CD4-positive, alpha-beta T cell treated with Interleukin-4 for 4 hours (primary cell): Measurements from ENCODE around the gene PACS1.

Source experiments
- DNase-seq: peaks from one replicate; pipeline ENCODE4 v3.0.0-alpha.2; 2020

PACS1 gene

GRCh38 chr11:66190786-66191185 lies 120.7 kb downstream of the PACS1 start:
- no peak for DNase-seq

GRCh38 chr11:66192181-66192863 lies 122.2 kb downstream of the PACS1 start:
- no peak for DNase-seq

GRCh38 chr11:66194391-66194790 lies 124.3 kb downstream of the PACS1 start:
- DNase-seq = no peak

DNA sequence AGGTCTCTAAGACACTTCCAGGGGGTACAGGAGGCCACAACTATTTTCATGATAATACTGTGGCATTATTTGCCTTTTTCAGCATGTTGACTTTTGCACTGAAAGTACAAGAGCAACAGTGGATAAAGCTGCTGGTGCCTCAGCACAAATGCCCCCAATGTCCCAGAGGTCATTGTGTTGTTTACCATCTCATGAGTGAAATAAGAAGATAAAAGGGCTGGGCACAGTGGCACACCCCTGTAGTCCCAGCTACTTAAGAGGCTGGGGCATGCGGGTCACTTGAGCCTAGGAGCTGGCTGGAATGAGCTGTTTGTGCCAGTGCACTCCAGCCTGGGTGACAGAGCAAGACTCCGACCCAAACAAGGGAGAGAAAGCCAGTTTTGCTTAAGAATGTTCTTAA lies 125.8 kb downstream of the PACS1 start:
- DNase-seq = no peak

DNA sequence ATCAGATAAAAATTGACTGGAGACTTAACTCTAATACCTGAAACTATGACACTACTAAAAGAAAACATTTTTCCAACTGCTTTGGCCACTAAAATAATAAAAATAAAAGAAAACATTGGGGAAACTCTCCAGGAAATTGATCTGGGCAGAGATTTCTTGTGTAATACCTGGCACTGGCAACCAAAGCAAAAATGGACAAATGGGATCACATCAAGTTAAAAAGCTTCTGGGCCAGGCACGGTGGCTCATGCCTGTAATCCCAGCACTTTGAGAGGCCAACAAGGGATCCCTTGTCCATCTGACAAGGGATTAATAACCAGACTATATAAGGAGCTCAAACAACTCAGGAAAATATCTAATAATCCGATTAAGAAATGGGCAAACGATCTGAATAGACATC lies 133.8 kb downstream of the PACS1 start:
- DNase-seq = no peak

DNA sequence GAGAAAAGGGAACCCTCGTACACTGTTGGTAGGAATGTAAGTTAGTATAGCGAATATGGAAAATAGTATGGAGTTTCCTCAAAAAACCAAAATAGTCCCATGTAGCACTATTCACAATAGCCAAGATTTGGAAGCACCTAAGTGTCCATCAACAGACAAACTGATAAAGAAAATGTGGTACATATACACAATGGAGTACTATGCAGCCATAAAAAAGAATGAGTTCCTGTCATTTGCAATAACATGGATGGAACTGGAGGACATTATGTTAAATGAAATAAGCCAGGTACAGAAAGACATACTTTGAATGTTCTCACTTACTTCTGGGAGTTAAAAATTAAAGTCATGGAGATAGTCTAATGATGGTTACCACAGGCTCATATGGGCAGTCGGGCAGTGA lies 134.3 kb downstream of the PACS1 start:
- no peak for DNase-seq

DNA sequence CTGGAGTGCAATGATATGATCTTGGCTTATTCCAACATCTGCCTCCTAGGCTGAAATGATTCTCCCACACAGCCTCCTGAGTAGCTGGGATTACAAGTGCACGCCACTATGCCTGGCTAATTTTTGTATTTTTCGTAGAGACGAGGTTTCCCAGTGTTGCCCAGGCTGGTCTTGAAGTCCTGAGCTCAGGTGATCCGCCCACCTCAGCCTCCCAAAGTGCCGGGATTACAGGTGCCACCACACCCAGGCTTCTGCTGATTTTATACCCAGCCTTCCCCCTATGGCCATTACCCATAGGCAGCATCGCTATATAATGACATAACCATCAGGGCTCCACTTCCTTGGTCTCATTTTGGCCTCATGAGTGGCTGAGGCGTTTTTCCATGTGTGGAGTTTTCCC lies 137.7 kb downstream of the PACS1 start:
- DNase-seq = no peak

DNA sequence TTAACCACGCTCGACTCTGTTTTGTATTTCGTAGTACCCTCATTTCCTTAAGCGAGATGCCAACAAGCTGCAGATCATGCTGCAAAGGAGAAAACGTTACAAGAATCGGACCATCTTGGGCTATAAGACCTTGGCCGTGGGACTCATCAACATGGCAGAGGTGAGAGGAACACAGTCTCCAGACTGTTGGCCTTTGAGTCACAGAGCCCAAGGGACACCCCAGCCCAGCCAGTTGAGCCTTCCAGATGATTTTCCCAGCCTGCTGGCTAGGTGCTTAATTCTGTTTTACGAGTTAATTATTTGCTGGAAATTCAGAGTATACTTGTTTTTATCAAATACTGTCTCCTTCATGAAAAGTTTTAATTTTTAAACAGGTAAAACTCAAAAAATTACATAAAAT lies 141.0 kb downstream of the PACS1 start:
- no peak for DNase-seq

GRCh38 chr11:66216911-66217310 lies 146.8 kb downstream of the PACS1 start:
- no peak for DNase-seq

DNA sequence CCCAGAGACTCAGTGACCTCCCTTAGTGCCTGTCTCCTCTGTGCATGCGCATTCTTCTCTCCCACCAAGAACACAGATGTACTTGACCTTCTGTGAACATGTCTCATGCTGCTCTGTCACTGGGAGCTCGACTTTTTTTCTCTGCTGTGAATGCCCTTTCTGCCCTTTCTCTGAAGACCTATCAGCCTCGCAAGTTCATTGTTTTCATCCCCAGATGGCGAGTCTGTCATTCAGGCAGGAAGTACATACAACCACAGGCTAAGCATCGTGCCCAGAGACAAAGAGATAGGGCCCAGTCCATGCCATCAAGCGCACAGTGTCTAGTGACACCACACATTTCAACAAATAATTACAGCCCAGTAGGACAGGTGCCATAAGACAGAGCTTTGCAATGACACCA lies 148.0 kb downstream of the PACS1 start:
- no peak for DNase-seq

DNA sequence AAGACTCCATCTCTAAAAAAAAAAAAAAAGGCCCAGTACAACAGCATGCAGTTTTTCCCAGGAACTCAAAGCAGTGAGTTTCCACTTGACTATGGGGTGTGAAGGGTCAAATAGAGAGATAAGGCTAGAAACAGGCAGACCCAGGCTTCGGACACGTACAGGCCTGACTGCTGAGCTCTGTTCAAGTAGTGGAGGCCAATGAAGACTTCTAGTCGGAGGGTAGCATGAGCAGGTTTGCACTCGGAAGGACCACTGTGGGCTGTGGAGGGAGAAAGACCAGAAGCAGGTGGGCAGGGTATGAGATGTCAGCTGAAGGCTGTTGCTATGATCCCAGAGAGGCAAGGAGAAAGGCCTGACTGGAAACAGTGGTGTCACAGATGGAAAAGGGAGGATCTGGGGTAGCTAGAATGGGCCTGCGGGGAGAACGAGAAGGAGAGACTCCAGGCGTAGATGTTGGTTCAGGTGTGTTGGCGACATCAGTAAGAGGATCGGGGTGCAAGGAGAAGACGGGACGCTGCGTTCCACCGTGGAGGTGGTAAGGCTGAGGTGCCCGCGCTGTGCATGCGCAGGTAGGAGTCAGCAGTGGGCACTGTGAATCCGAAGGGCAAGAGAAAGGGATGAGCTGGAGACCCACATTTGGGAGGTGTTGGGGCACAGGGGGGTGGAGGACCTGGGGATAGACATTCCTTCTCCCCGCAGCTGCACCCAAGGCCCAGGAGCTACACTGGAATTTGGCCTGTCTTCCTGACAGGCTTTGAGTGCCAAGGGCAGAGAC lies 149.0 kb downstream of the PACS1 start:
- DNase-seq = no peak

DNA sequence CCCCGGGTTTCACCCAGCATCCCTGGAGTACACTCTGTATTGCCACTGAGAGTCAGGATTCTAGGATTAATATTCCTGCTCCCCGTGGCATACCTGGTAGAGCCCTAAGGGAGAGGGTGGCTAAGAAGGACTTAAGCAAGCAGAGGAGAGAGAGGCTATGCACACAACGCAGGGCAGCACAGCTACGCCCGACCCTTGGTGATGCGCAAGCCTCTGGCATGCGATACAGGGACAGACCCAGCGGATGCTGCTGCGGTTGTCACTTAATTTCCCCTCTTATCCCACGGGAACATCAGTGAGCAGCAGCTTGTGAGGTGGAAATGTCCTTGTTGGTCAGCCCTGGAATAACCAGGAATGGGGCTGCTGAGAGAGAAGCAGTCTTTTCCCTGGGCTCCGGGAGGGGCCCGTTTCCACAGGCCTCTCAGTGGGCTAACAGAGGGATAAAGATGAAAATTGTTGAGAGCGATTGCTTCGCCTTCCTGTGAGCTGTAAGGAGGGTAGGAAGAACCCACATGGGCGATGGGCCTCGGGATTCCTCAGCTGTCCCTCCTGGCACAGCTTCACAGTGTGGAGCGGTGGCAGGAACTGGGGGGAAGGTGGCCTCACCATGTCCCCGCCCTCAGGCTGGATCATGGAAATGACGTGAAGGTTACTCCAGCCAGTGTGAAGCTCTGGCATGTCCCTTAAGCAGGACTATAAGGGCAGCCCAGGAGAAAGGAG lies 149.9 kb downstream of the PACS1 start:
- no peak for DNase-seq

DNA sequence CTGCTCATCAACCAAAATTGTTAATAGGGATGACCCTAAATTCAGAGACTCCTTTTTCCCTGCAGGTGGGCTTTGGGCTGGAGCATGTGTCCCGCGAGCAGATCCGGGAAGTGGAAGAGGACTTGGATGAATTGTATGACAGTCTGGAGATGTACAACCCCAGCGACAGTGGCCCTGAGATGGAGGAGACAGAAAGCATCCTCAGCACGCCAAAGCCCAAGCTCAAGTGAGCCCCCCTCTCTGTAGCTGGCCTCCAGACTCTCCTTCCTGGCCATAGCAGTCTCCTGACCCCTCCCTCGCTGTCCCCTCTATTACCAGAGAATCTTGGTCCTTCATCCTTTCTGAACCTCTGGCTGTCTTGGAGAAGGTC lies 150.5 kb downstream of the PACS1 start:
- no peak for DNase-seq

DNA sequence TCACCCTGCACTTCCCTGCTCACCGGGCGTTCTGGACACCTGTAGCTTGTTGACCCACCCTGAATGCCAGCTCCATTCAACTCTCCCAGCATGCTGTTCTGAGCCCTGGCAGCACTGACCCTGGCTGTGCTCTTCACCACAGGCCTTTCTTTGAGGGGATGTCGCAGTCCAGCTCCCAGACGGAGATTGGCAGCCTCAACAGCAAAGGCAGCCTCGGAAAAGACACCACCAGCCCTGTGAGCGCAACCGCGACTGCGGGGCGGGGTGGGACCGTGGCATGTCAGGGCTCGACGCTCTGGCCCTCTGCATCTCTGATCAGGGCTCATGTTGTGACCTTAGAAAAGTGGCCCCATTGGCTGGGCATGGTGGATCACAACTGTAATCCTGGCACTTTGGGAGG lies 150.9 kb downstream of the PACS1 start:
- DNase-seq = no peak

GRCh38 chr11:66221726-66222236 lies 151.7 kb downstream of the PACS1 start:
- DNase-seq = no peak

DNA sequence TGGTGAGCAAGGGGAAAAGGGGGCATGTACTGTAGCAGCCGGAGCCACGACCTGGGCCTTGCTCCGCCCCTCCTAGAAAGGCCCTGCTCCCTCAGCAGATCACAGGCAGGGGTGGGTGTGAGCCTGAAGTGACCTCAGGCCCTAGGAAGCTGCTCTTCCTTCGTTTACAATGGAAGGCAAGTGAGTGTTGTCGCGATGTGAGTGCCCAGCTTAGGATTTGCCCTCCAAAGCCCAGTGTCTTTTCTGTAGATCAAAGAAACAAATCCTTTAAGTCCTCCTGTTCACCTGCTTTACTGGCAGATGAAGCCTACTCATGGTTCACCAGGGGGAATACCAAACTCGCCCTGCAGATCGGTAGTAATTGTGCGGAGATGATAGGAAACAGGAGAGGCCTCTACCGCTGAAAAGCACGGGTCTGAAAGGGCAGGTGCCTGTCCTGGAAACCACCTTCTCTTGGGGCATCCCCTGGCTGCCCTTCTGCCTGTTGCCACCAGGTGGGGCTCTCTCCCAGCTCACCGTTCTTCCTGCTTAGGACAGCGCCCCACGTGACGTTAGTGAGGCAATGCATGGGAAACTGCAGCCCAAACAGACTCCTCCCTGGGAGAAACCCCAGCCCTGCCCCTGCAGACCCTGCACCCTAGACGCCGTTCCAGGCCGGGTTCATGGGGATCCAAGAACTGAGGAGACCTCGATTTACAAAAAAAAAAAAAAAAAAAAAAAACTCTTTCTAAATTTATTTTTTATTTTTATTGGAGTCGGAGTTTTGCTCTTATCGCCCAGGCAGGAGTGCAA lies 152.5 kb downstream of the PACS1 start:
- DNase-seq = peak; percentile 95

GRCh38 chr11:66224226-66224855 lies 154.3 kb downstream of the PACS1 start:
- DNase-seq = no peak

- DNase-seq = no peak
Measured at GRCh38 chr11:66225066-66225465, 155.0 kb downstream of the PACS1 start.

DNA sequence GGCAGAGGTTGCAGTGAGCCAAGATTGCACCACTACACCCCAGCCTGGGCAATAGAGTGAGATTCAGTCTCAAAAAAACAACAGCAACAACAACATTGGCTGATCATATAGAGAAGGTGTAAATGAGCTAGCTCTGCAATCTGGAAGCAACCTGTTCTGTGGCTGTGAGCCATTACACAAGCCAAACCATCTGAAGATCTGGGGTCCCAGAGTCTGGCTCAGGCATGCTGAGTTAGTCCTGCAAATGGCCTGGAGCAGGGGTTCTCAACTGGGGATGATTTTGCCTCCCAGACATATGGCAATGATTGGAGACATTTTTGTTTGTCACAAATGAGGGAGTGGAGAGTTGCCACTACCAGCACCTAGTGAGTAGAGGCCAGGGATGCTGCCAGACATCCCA lies 156.0 kb downstream of the PACS1 start:
- no peak for DNase-seq

DNA sequence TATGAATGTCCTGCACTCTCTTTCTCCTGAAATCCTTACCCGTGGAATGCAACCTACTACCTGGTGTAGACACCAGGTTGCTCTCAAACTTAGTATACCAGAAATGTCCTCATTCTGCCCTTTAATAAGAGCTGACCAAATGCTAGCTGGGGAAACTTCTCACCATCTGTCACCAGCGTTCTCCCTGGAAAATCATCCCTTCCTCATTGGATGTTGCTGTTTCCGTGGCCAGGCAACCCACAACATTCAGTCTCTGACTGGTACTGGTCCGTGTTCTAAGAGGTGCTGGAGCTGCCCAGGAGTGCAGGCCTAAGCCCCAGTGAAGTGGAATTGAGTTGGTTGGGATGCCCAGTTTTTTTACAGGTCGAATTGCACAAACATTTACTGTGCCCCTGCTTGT lies 157.6 kb downstream of the PACS1 start:
- no peak for DNase-seq

GRCh38 chr11:66228521-66228920 lies 158.4 kb downstream of the PACS1 start:
- no peak for DNase-seq

DNA sequence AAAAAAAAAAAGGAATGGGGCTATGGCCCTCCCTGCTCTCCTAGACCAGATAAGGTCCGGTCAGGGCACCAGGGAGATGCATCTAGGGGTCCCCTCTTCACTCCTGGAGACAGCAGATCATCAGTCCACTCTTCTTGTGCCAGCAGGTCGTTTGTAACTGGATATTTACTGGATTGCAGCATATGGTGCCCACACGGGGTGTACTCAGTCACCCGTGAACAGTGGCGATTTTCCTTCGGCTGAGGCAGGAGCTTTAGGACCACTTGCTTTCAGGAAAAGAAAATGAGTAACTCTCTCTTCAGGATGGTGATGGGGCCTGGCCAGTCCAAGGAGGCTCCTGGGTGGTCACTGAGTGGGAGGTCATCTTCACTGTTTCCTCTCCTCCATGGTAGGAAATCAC lies 160.1 kb downstream of the PACS1 start:
- no peak for DNase-seq

DNA sequence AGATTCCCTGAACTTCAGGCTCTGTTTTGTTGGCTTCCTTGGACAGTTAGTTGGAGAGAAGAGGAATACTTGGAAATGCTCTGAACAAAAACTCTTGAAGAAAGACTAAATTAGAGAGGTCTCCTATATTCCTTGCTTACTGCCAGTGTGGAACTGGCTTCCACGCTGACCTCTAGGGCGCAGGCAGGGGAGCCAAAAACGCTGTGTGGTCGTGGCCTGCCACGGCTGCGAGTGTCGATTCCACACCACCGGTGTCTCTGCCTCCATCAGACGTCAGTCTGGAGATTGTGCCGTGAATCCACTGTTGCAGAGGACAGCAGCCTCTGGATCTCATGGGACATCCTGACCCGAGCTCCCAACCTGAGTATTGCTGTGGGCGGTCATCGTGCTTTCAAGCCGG lies 160.9 kb downstream of the PACS1 start:
- no peak for DNase-seq
